Gastrocnemius medialis (tissue), 4 donors: Measurements from ENCODE around the gene EXPH5.

Experiments used
- CTCF ChIP-seq, 5 experiments: fragments of 450-650 bp in 3 of 5; fragments of 200-600 bp in 2 of 5; sonication (generic) in 2 of 5; IDR thresholded peaks in 4 of 5; conservative IDR thresholded peaks in 1 of 5; 1 replicate in 4 of 5; 2 replicates in 1 of 5; pipeline ENCODE4 v1.5.1; 2016 to 2019; ENCODE audit warnings: antibody characterized with exemption in 5 of 5, mild to moderate bottlenecking in 3 of 5, moderate library complexity in 3 of 5
- POLR2A ChIP-seq, 2 donors: fragments of 450-650 bp; IDR thresholded peaks; one replicate each; pipeline ENCODE4 v1.6.1; 2017; ENCODE audit warnings: antibody characterized with exemption in 2 of 2, mild to moderate bottlenecking in 2 of 2, moderate library complexity in 2 of 2

GRCh38 chr11:108635106-108635505, 41.5 kb upstream of the EXPH5 start:
- TF ChIP-seq POLR2A (IDR thresholded peaks at IDR 0.05): no peak
- TF ChIP-seq CTCF (IDR thresholded peaks at IDR 0.05 in 4 of 5, conservative IDR thresholded peaks at IDR 0.05 in 1 of 5): no peak
